NCI-H524 (cell line): ENCODE data around the gene SLC27A6.
"Not testable (repeated sequence)": the region's sequence is repeated elsewhere in the genome, so short reads cannot be mapped to it uniquely, and the experiment has no call there.

Experiments
- DNase-seq, 2 experiments: peaks; one replicate each; lab custom pipeline; 2025; lab: John Stamatoyannopoulos, UW

SLC27A6 gene, protein sequence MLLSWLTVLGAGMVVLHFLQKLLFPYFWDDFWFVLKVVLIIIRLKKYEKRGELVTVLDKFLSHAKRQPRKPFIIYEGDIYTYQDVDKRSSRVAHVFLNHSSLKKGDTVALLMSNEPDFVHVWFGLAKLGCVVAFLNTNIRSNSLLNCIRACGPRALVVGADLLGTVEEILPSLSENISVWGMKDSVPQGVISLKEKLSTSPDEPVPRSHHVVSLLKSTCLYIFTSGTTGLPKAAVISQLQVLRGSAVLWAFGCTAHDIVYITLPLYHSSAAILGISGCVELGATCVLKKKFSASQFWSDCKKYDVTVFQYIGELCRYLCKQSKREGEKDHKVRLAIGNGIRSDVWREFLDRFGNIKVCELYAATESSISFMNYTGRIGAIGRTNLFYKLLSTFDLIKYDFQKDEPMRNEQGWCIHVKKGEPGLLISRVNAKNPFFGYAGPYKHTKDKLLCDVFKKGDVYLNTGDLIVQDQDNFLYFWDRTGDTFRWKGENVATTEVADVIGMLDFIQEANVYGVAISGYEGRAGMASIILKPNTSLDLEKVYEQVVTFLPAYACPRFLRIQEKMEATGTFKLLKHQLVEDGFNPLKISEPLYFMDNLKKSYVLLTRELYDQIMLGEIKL

DNA sequence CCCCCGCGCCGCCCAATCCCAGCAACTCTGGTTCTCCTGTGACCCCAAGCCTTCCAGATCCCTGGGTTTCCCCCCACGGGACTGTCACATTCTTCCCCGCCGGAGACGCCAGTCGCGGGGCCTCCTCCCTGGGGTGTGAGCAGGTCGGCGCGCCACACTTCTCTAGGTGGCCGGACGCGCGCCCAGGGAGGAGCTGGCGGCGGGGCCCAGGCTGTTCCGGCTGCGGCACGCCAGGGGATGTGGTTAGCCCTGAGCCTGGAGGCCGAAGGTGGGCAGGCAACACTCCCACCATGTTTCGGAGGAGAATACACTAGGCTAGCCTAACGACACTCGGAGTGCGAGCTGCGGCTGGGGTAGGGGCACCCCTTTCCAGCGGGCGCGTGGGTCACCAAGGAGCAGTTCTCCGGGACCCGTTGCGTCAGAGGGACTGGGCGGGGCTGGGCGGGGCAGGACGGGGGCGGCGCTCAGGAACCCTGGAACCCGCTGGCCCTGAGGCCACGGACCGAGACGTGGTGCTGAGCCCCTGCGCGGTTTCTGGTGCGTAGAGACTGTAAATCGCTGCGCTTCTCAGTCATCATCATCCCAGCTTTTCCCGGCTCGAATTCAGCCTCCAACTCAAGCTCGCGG is at the start of gene SLC27A6:
Gene SLC27A6 (plus strand): TSS at position 478 of the 627 bp plus-strand sequence. CDS start 650 bp downstream, outside the sequence.
- DNase-seq, result peak; percentile 8 to 26

DNA sequence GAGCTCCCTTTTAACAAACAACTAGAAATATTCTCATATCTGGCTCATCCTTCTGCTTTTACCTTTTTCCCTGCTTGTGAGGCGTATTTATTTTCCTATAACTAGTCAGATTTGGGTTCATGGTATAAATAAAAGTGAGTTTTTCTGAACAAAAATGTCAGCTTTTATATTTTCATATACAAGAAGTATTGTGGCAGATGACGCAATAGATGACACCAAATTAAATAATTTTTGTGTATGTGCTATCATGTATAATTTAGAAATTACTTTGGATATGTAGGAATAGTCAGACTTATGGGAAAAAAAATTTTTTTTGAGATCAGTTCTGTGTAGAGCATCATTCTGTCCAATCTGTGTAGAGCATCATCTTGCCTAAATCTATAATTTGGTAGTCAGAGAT is 45.7 kb upstream of the SLC27A6 start:
- DNase-seq, result no peak

DNA sequence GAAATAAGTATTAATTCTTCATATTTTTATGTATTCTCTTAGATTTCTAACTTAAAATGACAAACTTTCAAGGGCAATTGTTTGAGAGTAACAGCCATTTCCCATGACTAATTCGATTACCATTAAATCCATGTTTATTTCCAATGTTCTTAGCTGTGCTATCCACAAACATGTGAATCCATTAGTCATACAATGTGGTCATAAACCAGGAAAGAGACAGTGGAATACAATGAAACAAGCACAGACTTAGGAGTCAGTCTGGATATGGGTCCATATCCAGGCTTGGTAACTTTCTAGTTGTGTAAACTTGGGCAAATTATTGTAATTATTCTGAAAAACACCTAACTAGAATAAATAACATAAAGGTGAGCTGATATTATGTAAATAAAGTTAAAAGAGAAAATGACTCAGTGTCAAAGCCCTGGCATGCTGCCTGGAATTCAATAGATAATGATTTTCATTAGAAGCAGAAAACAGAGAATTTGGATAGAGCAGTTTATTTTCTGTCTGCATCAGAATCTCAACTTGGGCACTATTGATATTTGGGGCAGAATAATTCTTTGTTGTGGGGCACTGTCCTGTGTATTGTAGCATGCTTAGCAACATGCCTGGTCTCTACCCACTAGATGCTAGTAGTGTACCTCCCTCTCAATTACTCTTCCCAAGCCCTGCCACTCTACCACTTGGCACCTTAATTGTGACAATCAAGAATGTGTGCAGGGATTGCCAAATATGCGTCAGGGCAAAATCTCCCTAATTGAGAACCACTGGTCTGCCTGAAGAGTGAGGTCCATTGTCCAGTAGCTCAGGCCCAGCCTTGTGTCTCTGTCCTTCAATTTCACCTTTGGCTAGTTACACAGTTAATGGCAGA is 44.7 kb upstream of the SLC27A6 start:
- no peak for DNase-seq

DNA sequence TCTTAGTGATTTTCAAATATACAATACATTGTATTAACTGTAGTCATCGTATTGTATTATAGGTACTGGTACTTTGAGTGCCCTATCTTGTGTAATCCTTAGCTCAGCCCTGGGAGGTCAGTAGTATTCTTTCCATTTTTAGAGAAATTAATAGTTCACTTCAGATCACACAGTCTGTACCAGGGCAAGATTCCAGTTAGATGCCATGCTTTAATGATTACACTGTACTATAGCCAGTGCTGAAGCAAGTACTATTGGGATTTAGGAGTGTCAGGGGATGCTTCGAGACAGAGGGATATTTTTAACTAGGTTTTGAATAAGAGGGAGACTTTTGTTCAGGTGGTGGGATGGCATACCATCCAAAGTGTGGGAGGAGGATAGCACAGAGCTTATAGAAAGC is 41.0 kb upstream of the SLC27A6 start:
- no peak for DNase-seq

DNA sequence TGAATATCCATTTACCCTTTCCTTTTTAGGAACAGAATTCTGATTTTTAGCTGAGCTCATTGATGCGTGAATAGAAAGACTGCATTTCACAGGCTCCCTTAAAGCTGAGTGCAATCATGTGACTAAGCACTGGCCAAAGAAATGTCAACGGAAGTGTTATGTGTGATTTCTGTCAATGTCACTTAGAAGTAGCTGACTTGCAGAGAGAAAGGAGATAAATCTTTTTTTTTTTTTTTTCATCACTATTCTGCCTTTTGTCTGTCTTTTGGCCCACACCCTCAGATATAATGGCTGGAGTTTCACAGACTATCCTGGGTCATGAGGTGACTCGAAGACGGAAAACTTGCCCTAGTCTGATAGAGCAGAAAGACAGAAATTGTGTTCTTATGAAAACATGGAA is 39.3 kb upstream of the SLC27A6 start:
- no peak for DNase-seq

DNA sequence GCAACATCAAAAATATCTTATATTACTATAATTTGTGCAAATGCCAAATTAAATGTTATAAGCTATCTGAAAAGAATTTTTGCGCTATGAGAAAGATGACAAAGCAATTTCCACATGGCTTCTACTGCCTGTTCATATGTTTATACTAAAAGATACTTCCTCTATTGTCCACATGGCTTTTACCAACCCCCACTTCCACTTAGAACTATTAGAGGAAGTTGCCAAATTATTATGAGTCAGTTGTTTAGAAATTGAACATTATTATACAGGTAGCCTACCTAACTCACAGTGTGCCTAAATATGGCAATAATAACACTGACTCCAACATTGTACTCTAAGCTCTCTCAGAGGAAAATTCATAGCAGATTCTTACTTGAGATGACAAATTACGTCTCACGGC is 37.6 kb upstream of the SLC27A6 start:
- DNase-seq, result no peak

DNA sequence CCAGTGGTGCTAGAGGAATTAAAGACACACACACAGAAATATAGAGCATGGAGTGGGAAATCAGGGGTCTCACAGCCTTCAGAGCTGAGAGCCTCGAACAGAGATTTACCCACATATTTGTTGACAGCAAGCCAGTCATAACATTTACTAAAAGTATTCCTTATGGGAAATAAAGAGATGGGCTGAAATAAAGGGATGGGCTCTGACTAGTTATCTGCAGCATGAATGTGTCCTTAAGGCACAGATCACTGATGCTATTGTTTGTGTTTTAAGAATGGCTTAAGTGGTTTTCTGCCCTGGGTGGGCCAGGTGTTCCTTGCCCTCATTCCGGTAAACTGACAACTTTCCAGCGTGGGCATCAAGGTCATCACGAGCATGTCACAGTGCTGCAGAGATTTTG is 33.1 kb upstream of the SLC27A6 start:
- not testable (repeated sequence) for DNase-seq

DNA sequence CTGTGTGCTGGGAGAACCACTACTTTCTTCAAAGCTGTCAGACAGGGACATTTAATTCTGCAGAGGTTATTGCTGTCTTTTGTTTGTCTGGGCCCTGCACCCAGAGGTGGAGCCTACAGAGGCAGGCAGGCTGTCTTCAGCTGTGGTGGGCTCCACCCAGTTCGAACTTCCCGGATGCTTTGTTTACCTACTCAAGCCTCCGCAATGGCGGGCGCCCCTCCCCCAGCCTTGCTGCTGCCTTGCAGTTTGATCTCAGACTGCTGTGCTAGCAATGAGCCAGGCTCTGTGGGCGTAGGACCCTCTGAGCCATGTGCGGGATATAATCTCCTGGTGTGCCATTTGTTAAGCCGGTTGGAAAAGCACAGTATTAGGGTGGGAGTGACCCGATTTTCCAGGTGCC is 22.2 kb upstream of the SLC27A6 start:
- DNase-seq, result not testable (repeated sequence)

DNA sequence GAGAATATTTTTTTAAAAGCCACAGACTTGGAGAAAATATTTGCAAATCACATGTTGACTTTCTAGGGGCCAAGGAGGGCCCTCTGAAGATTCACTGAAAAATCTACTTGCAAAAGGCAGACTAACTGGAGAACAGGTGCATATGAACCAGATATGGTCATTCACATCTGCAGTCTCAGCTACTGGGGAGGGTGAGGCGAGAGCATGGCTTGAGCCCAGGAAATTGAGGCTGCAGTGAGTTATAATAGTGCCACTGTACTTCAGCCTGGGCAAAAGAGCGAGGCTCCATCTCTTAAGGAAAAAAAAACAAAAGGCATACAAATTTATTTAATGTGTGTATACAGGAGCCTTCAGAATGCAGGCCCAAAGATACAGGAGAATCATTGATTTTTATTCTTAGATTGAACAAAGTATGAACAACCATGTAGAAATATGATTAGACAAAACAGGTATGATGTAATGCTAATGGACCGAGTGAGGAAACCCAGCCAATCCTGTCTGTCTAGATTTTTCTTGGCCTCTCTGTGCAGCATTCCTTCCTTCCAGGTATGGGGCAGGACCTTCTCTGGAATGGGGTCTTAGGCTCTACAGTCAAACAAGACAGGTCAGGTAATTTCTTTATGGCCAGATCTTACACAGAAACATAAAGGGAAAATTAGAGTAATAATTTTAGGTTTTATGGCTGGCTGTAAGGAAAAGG is 15.3 kb upstream of the SLC27A6 start:
- no peak for DNase-seq

DNA sequence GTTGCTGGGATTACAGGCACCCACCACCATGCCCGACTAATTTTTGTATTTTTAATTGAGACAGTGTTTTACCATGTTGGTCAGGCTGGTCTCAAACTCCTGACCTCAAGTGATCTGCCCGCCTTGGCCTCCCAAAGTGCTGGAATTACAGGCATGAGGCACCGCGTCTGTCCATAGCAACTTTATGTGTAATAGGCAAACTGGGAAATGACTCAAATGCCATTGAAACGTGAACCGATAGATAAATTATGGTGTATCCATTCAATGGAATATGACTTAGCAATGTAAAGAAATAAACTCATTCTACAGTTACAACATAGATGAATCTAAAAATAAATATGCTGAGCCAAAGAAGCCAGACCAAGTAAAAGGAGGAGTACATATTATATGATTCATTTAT is 14.0 kb upstream of the SLC27A6 start:
- not testable (repeated sequence) for DNase-seq

DNA sequence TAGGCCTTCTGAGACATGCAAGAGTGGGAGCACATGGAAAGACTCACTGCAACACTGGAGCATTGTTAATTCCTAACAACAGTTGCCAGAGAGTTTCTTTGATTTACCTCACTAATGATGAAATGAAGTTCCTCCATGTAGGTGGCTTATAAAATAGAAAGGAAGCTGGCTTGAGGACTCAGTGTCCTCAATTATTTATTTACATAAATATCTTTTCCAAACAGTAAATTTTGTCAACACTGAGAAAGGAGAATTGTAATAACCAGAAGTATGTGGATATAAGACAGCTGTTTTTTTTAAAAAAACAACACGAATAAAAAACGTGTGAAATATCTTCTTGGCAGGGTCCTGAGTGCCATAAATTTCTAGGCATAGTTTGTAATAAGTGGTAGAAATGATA is 9.1 kb upstream of the SLC27A6 start:
- no peak for DNase-seq

DNA sequence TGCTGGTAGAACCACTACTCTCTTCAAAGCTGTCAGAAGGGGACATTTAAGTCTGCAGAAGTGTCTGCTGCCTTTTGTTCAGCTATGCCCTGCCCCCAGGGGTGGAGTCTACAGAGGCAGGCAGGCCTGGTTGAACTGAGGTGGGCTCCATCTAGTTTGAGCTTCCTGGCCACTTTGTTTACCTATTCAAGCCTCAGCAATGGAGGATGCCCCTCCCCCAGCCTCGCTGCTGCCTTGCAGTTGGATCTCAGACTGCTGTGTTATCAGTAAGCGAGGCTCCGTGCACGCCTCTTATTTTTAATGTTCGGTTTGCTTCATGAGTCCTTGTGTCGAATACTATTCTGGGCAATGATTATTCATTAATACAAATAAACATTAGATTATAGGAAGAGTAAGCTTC is 3.1 kb upstream of the SLC27A6 start:
- DNase-seq, result no peak

DNA sequence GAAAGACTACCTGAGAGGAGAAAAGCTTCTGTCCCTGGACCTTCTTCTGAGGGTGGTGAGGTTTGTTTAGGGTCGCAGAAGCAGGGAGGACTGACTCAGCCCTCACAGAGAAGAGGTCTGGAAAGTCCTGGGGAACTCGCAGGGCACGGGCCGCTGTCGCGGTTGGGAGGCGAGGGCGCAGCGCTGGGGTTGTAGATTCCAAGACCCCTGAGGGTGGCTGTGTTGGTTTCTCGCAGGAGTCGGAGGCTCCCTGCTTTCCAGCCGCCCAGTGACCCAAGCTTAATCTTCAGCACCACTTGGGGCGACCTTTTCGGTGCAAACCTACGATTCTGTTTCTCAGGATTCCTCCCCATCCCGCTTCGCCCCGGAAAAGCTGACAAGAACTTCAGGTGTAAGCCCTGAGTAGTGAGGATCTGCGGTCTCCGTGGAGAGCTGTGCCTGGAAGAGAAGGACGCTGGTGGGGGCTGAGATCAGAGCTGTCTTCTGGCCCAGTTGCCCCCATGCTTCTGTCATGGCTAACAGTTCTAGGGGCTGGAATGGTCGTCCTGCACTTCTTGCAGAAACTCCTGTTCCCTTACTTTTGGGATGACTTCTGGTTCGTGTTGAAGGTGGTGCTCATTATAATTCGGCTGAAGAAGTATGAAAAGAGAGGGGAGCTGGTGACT is 482 bp downstream of the SLC27A6 start:
- DNase-seq, result no peak

DNA sequence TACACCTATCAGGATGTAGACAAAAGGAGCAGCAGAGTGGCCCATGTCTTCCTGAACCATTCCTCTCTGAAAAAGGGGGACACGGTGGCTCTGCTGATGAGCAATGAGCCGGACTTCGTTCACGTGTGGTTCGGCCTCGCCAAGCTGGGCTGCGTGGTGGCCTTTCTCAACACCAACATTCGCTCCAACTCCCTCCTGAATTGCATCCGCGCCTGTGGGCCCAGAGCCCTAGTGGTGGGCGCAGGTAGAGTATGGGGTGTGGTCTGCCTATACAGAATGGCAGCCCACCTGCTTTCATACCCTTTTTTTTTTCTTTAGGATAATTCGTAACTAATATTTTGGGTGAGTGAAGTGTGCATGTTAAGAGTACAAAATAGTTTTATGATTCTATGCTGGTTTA is 1.1 kb downstream of the SLC27A6 start:
- no peak for DNase-seq

DNA sequence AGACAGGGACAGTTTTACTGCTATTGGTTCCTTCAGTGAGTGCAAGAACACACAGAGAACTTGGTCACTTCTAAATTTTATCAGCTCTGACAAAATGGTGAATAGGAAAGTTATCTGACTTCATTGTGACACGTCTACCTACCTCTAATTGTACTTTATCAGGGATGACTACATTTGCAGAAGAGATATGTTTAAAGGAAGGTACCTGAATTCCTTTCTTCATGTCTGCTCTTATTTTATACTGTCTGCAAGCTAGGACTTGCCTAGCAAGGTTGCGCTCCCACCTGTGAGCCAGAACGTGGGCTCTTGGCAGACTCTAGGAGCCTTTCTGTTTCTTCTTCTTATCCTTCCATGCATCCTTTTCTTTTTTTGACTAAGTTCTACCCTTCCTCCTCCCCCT is 1.6 kb downstream of the SLC27A6 start:
- DNase-seq, result no peak

DNA sequence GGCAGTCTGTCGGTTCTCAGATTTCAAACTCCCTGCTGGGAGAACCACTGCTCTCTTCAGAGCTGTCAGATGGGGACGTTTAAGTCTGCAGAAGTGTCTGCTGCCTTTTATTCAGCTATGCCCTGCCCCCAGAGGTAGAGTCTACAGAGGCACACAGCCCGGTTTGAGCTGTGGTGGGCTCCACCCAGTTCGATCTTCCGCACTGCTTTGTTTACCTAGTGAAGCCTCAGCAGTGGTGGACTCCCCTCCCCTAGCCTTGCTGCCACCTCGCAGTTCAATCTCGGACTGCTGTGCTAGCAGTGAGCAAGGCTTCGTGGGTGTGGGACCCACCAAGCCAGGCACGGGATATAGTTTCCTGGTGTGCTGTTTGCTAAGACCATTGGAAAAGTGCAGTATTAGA is 8.0 kb downstream of the SLC27A6 start:
- peak in 1 of 2 experiments; percentile 65 for DNase-seq

DNA sequence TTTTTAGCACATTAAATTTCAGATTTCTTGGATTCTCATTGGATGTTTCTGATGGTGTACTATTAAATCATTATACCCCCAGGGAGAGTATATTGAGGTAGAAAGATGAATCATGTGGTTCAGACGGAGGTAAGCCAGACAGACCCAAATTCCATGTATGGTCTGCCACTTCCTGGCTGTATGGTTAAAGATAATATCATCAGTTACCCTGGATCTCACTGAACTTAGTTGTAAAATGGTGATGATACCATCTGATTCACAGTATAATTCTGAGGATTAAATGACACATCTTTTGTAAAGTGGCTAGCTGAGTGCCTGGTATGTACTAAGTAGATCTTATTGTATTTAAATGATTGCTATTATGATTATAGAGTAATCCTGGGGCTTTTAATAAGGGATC is 9.3 kb downstream of the SLC27A6 start:
- no peak for DNase-seq

DNA sequence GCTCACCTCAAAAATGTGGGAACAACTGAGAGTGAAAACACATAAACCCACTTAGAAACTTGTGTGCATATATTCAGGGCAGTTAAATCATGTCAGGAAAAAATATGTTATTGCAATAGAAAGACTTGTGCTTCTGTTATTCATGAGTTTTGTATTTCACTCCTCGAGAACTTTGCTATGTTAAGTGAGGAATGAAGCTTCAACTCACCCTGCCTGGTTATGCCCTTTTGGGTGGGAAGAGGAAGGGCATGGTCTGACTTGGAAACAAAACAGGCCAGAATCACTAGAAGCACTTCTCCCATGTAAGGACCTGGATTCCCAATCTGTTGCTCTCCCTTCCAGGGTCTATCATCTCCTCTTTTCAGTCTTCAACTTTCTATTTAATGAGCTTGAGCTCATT is 14.5 kb downstream of the SLC27A6 start:
- DNase-seq, result no peak

DNA sequence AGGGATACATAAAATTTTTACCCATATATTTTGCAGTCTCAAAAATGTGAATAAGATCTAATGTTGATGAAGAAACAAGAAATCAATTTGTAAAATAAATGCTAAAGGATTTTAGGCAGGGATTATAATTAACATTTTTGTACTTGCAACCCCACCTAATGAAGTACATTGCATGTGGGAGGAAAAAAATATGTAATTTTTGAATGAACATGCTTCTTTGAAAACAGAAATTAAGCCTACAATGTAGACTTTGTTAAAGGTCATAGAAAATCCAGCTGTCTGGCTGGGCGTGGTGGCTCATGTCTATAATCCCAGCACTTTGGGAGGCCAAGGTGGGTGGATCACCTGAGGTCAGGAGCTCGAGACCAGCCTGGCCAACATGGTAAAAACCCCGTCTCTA is 15.6 kb downstream of the SLC27A6 start:
- no peak for DNase-seq

DNA sequence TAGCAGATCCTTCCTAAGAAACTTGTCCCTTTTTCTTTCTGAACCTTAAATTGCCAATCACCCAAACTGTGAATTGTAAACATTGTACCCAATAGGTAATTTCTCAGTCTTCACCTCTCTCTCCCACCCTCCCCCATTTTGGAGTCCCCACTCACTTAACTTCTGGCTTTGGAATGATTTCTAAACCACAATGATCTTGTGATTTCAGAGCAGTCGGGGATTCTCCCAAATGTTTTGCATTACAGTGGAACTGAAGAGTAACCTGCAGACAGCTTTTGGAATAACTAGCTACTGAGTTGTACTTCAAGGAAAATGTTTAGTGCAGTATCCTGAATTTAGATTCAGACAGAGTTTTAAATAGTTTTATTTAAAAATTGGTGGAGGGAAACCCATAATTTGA is 19.2 kb downstream of the SLC27A6 start:
- DNase-seq, result no peak

DNA sequence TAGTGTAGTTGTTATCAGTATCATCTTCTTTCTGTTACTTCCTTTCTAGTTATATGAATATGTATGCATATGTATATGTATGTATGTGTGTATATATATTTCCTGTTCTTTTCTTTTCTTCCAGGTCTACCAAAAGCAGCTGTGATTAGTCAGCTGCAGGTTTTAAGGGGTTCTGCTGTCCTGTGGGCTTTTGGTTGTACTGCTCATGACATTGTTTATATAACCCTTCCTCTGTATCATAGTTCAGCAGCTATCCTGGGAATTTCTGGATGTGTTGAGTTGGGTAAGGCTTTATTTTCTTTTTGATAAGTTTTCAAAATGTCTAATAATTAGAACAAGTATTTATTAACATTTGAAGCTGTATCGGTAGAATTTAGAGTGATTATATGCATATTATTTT is 23.2 kb downstream of the SLC27A6 start:
- no peak for DNase-seq
